ENCODE measurements around the gene KCNIP1.

The KCNIP1 gene

GRCh38 chr5:170520372-170520771 is 16.6 kb downstream of the KCNIP1 start:
- H3K27ac ChIP-seq = peak overlapping the region; percentile 89

GRCh38 chr5:170522211-170523141 is 18.7 kb downstream of the KCNIP1 start:
- TF ChIP-seq CTCF (conservative IDR thresholded peaks at IDR 0.05) = no peak
- peak overlapping the region; percentile 89 for H3K27ac ChIP-seq

More at GRCh38 chr5:170520372-170520771, 16.6 kb downstream of the KCNIP1 start:
- TF ChIP-seq CTCF (conservative IDR thresholded peaks at IDR 0.05) = no peak

GRCh38 chr5:170523142-170523551 is 19.3 kb downstream of the KCNIP1 start:
- no peak for TF ChIP-seq CTCF (conservative IDR thresholded peaks at IDR 0.05)
- peak overlapping the region; percentile 89 for H3K27ac ChIP-seq

GRCh38 chr5:170523830-170524229 is 20.0 kb downstream of the KCNIP1 start:
- no peak for TF ChIP-seq CTCF (conservative IDR thresholded peaks at IDR 0.05)
- H3K27ac ChIP-seq = peak overlapping the region; percentile 89

GRCh38 chr5:170524576-170524975 is 20.8 kb downstream of the KCNIP1 start:
- TF ChIP-seq CTCF (conservative IDR thresholded peaks at IDR 0.05) = no peak
- H3K27ac ChIP-seq = no peak overlapping the region

- no peak overlapping the region for H3K27ac ChIP-seq
- no peak for TF ChIP-seq CTCF (conservative IDR thresholded peaks at IDR 0.05)
Measured at GRCh38 chr5:170525470-170526211, 21.8 kb downstream of the KCNIP1 start.

- no peak overlapping the region for H3K27ac ChIP-seq
Measured at GRCh38 chr5:170527991-170528390, 24.2 kb downstream of the KCNIP1 start.

More at GRCh38 chr5:170527991-170528390, 24.2 kb downstream of the KCNIP1 start:
- no peak for TF ChIP-seq CTCF (conservative IDR thresholded peaks at IDR 0.05)
